Right hindlimb (tissue), 1 donor: ENCODE measurements around the gene NLRC3.

ENCODE experiments used
- DNase-seq: peaks from one replicate; pipeline ENCODE4 v3.0.0-alpha.2; 2018

The NLRC3 gene

DNA sequence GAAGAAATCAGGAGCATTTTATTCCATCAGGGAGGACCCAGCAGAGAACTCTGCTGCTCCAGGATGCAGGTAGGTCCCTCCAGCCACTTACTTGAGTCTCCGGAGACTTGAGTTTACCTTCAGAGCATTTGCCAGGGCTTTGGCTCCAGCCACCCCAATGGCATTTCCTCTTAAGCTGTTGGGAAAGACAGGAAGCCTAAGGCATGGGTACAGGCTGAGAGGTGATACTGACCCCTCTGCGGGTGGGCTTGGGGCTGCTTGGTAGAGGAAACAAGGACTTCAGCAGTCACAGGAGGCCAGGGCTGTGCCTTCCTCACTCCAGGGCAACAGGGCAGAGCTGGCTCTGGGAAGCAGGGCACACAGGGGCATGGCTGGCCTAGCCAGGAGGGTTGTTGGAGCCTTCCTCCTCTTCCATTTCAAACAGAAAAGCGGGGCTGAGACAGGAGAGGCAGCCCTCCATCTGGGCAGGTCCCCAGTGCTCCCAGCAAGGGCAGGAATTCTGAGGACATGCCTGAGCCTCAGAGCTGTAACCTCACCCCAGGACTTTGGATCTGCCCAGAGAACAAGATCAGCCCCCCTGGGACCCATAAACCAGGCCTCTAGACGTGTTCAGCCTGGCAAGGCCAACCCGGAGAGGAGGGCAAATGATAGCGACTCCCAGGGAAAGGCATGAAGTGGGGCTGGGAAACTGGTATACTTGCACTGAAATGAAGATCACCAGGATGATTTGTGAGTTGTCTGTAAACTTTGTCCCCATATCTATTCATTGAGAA lies 34.4 kb downstream of the NLRC3 start:
- DNase-seq, result no peak

- no peak for DNase-seq
Measured at GRCh38 chr16:3541527-3542155, 35.6 kb downstream of the NLRC3 start.

DNA sequence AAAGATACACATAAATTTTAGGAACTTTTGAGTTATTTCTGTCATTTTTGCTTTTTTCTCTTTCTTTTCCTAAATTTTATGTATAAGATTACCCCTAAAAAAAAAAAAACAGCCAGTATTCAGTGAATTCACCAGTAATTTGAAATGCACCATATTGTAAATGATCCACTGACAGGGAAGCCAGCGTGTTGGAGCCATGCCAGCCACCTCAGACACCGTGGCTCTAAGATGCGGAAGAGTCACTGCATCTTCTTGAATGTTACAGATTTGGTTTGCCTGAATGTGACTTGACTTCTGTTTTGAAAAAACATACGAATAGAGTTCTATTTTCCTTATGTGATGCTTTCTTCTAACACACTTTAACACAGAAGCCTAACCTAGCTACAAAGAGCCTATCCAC lies 39.0 kb downstream of the NLRC3 start:
- DNase-seq, result no peak

DNA sequence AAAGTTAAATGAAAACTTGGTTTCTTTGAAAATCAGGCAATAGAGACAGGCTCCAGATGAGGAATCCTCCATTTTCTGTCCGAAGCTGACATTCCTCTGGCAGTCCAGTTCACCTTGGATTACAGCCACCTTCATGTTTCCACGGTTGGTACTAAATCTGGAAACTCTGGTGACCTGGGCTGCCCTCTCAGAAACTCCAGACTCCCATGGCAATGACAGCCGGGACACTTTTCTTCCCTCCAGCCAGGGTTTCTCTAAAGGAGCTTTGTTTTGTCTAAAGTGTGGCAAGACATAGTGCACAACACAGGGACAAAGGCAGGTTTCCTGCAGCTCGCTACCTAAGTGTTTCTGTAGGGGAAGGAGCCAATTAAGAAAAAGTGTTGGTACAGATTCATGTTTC lies 40.4 kb downstream of the NLRC3 start:
- peak; percentile 41 for DNase-seq

- DNase-seq, result peak; percentile 79
Measured at GRCh38 chr16:3536271-3536731, 40.9 kb downstream of the NLRC3 start.

- no peak for DNase-seq
Measured at GRCh38 chr16:3534126-3534525, 43.1 kb downstream of the NLRC3 start.

GRCh38 chr16:3532741-3533140 lies 44.5 kb downstream of the NLRC3 start:
- no peak for DNase-seq

DNA sequence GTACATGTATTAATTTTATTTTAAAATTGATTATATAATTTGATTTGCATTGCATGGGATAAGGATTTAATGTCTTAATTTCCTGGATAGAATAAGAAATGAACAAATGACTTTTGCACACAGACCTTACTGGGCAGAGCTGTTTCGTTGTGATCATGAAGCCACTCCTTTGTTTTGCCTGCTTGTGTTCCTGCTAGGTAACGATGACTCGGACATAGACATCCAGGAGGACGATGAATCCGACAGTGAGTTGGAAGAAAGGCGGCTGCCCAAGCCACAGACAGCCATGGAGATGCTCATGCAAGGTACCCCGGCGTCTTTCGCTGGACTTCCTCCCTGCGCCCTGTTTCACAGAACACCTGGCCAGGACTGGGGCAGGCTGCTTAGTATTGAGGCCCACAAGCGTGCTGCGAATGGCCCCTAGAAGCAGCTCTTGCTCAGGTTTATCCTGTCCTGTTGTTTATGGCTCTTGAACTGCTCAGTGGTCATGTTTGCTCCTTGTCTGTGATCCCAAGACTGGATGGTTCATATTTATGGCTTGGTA lies 46.8 kb downstream of the NLRC3 start:
- no peak for DNase-seq

GRCh38 chr16:3529175-3529574 lies 48.0 kb downstream of the NLRC3 start:
- DNase-seq, result no peak

DNA sequence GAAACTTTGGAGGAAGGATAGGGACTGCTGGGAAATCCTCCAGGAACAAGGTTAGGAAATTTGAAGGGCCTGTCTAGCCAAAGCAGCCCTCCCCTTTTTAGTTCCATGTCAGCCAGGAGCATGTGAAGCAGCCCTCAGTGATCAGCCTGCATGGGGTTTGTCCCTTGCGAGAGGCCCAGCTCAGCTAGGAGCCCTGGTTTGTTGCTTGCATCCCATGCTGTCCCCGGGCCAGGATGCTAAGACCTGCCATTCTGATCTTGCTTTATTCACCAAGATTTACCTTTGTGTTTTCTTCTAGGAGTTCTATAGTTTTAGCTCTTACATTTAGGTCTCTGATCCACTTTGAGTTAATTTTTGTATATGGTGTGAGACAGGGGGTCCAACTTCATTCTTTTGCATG lies 48.8 kb downstream of the NLRC3 start:
- no peak for DNase-seq

DNA sequence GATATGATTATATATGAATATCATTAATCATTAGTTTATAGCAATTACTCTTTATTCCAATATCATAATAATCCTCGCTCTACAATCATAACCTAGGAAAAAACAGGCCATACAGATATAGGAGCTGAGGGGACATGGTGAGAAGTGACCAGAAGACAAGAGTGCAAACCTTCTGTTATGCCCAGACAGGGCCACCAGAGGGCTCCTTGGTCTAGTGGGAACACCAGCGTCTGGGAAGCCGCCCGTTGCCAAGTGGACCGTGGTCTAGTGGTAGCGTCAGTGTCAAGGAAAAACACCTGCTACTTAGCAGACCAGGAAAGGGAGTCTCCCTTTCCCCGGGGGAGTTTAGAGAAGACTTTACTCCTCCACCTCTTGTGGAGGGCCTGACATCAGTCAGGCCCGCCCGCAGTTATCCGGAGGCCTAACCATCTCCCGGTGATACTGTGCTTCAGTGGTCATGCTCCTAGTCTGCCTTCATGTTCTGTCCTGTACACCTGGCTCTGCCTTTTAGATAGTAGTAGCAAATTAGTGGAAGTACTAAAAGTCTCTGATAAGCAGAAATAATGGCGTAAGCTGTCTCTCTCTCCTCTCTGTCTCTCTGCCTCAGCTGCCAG lies 49.9 kb downstream of the NLRC3 start:
- DNase-seq, result peak; percentile 68

GRCh38 chr16:3525951-3526350 lies 51.3 kb downstream of the NLRC3 start:
- no peak for DNase-seq

DNA sequence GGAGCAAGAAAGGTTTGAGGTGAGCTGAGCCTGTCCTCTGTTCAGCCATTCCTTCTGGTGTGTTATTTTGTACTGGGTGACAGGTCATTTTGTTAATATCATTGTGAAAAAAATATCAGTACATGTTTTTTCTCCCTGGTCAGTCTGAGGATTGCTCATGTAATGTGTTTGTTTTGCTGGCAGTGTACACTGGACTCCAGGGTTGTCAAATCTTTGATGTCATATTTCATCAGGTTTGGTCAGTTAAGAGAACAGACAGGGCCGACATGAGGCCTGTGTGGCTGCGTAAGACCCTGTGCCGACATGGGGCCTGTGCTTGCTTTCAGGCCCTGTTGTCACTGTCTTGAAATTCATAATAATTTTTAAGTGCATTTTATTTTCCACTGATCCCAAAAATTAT lies 53.9 kb downstream of the NLRC3 start:
- DNase-seq, result no peak

- peak; percentile 72 for DNase-seq
Measured at GRCh38 chr16:3520841-3521240, 56.4 kb downstream of the NLRC3 start.

GRCh38 chr16:3520413-3520812 lies 56.8 kb downstream of the NLRC3 start:
- DNase-seq, result peak; percentile 70

DNA sequence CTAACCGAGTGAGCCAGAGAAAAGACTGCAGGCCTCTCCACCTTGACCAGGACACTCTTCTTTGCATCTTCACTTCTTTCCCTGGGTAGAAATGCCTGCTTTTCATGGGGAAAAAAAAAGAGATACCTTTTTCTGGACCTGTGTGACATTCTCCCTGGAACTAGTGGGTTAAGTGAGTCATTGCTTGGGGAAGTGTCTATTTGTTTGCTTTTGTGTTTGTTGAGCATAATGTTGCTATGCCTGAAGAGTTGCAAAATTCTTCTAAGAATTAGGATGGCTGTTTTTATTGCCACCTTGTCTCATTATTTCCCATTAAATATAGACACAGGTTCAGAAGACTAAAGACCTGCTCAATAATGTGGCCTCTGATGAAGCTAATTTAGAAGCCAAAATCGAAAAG lies 57.6 kb downstream of the NLRC3 start:
- no peak for DNase-seq

- DNase-seq, result no peak
Measured at GRCh38 chr16:3518986-3519348, 58.2 kb downstream of the NLRC3 start.

- no peak for DNase-seq
Measured at GRCh38 chr16:3518292-3518985, 58.8 kb downstream of the NLRC3 start.

DNA sequence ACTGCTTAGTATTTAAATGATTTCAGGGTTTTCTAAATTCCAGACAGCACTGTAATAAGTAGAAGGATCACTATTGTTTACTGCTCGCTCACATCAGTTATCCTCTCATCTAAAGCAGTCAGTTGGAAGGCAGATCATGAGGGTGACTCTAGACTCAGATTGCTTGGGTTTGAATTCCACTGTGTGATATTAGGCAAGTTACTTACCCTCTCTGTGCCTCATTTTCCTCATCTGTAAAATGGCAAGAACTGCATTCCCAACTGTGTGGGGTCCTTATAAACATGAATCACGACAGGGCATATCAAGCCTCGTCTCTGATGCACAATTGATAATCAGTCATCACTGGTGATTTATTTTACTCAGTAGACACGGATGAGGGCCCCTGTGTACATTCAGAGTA lies 61.3 kb downstream of the NLRC3 start:
- DNase-seq, result no peak

GRCh38 chr16:3514621-3515020 lies 62.6 kb downstream of the NLRC3 start:
- no peak for DNase-seq

- no peak for DNase-seq
Measured at GRCh38 chr16:3513892-3514583, 63.2 kb downstream of the NLRC3 start.

DNA sequence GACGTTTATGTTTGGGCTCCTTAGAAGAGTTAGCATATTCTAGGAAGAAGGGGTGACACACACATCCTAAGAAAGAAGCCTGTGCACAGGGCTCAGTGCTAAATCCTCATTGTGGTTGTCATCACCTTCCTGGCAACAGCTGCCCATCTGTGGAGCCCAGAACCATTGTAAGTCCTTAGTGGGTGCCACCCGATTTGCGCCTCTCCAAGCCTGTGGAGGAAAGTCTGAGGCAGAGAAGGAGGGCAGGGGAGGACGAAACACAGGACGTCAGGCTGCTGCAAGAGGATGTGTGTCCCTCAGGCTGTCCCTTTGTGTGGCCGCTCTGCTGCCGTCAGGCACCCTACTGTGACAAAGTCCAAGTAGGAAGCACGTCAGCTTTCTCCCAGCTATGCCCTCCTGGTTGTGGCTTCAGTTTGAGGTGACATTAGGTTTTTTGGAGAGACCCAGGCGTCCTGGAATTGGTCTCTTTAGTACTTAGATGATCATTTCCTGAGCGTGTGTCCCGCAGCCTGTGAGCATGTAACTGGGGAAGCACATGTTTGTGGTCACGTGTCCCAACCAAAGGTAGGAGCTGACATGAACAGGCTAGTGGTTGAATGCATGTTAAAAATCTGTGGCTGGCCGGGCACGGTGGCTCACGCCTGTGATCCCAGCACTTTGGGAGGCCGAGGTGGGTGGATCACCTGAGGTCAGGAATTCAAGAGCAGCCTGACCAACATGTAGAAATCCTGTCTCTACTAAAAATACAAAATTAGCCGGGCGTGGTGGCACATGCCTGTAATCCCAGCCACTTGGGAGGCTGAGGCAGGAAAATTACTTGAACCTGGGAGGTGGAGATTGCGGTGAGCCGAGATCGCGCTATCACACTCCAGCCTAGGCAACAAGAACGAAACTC lies 65.7 kb downstream of the NLRC3 start:
- DNase-seq, result no peak
